ENCODE results near the gene PRKCE. TPM values are rescaled to one million over a fixed set of nuclear protein-coding genes. Genes with fewer than 3 reads are reported as not detected.

PRKCE gene
- total RNA-seq, 1 experiment from 2014 or later = 17.7 TPM

DNA sequence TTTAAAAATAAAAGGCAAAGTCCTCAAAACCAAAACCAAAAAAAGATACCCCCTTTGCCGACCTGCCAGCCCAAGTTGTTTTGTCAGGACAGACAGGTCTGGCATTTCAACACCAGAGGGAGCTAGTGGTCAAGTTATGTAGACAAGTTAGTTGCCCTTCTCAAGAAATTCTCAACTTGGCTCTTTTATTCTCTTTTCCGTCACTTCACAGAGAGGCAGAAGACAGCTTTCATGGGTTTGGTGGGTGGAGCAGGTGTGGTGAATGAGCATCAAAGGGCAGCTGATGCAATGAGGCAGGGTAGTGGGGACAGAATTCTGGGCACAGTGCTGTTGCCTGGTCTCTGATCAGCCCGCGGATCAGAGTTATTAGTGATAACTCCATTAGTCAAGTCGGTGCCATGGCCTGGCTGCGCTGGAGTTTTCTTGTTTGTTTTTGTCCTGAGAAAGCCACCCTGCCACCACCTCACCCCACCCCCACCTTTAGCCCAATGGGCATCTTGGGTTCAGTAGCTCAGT is 342.1 kb downstream of the PRKCE start:
- BruUV-seq (replicated peaks) = no TSS peak
- TF ChIP-seq, protein P1, sequence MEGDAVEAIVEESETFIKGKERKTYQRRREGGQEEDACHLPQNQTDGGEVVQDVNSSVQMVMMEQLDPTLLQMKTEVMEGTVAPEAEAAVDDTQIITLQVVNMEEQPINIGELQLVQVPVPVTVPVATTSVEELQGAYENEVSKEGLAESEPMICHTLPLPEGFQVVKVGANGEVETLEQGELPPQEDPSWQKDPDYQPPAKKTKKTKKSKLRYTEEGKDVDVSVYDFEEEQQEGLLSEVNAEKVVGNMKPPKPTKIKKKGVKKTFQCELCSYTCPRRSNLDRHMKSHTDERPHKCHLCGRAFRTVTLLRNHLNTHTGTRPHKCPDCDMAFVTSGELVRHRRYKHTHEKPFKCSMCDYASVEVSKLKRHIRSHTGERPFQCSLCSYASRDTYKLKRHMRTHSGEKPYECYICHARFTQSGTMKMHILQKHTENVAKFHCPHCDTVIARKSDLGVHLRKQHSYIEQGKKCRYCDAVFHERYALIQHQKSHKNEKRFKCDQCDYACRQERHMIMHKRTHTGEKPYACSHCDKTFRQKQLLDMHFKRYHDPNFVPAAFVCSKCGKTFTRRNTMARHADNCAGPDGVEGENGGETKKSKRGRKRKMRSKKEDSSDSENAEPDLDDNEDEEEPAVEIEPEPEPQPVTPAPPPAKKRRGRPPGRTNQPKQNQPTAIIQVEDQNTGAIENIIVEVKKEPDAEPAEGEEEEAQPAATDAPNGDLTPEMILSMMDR (IDR thresholded peaks at IDR 0.05; ENCODE audit: unreplicated experiment) = peak; percentile 62
- H3K9me3 Mint-ChIP-seq (ENCODE audit: low read depth, unreplicated experiment) = no peaks in the 10 kb centered on the region
- DNase-seq = peak; percentile 70
- CTCF ChIA-PET = interaction anchor here (0.8 to 2.0 kb wide), 6 partner anchors 31 to 466 kb away, joined by 3 to 8 read pairs (median 4); no protein-coding TSS in a partner anchor
- H3K36me3 Mint-ChIP-seq (ENCODE audit: insufficient read depth, unreplicated experiment) = peaks cover 4% of the 10 kb centered on the region
- H3K27ac Mint-ChIP-seq (ENCODE audit: unreplicated experiment) = no peak overlapping the region
- intact Hi-C loops (cut with micrococcal nuclease; ENCODE audit: unreplicated experiment) = loop anchor here (1.0 to 5.0 kb wide), 3 partner anchors 29 to 468 kb away; no protein-coding TSS in a partner anchor
- peaks cover 25% of the 10 kb centered on the region for H3K4me1 Mint-ChIP-seq (ENCODE audit: low read depth, unreplicated experiment)
- peak overlapping the region; percentile 9 for H3K4me3 Mint-ChIP-seq (ENCODE audit: low read depth, unreplicated experiment)
- no peaks in the 10 kb centered on the region for H3K27me3 Mint-ChIP-seq (ENCODE audit: unreplicated experiment)

- TF ChIP-seq, protein P1 (IDR thresholded peaks at IDR 0.05; ENCODE audit: unreplicated experiment) = no peak
- DNase-seq = no peak
- H3K36me3 Mint-ChIP-seq (ENCODE audit: insufficient read depth, unreplicated experiment) = peaks cover 4% of the 10 kb centered on the region
- no TSS peak for BruUV-seq (replicated peaks)
- H3K4me1 Mint-ChIP-seq (ENCODE audit: low read depth, unreplicated experiment) = peaks cover 25% of the 10 kb centered on the region
- H3K27me3 Mint-ChIP-seq (ENCODE audit: unreplicated experiment) = no peaks in the 10 kb centered on the region
- H3K27ac Mint-ChIP-seq (ENCODE audit: unreplicated experiment) = no peak overlapping the region
- CTCF ChIA-PET = interaction anchor here (0.8 to 2.0 kb wide), 6 partner anchors 32 to 466 kb away, joined by 3 to 8 read pairs (median 4); no protein-coding TSS in a partner anchor
- H3K4me3 Mint-ChIP-seq (ENCODE audit: low read depth, unreplicated experiment) = no peak overlapping the region
- H3K9me3 Mint-ChIP-seq (ENCODE audit: low read depth, unreplicated experiment) = no peaks in the 10 kb centered on the region
- intact Hi-C loops (cut with micrococcal nuclease; ENCODE audit: unreplicated experiment) = loop anchor here (5.0 kb wide), 1 partner anchor 373 kb away; no protein-coding TSS in a partner anchor
Measured at GRCh38 chr2:45994060-45994459, 342.6 kb downstream of the PRKCE start.

DNA sequence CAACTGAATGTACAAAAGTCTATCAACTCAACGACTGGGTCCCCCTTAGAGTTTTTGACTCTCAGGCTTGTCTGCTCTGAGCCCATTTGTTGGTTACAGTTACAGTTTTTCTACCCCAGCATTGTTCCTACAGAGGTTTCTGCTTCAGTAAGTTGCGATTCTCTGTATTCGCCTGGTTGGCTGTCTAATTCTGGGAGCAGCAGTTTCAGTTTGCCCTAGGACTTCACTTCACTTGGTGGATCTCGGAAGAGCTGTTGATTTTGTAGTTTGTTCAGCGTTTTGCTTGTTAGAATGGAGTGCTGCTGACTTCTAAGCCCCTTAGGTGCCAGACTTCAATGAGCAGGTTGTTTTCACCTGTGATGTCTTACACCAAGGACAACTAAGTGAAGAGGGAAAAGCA is 349.2 kb downstream of the PRKCE start:
- H3K27ac Mint-ChIP-seq (ENCODE audit: unreplicated experiment) = no peak overlapping the region
- intact Hi-C loops (cut with micrococcal nuclease; ENCODE audit: unreplicated experiment) = no loop called here
- H3K4me3 Mint-ChIP-seq (ENCODE audit: low read depth, unreplicated experiment) = no peak overlapping the region

GRCh38 chr2:46001290-46001689 is 349.8 kb downstream of the PRKCE start:
- BruUV-seq (replicated peaks) = no TSS peak

More for the DNA sequence above, 349.2 kb downstream of the PRKCE start:
- Mint-ChIP-seq H3K36me3 (ENCODE audit: insufficient read depth, unreplicated experiment) (no peaks in the 10 kb centered on the region), H3K9me3 (ENCODE audit: low read depth, unreplicated experiment) (no peaks in the 10 kb centered on the region), H3K27me3 (ENCODE audit: unreplicated experiment) (no peaks in the 10 kb centered on the region), H3K4me1 (ENCODE audit: low read depth, unreplicated experiment) (no peaks in the 10 kb centered on the region)
- CTCF ChIA-PET = interaction anchor here (0.7 kb wide), 1 partner anchor 266 kb away, joined by 5 read pairs; no protein-coding TSS in a partner anchor
- TF ChIP-seq, protein P1 (IDR thresholded peaks at IDR 0.05; ENCODE audit: unreplicated experiment) = no peak
- BruUV-seq (replicated peaks) = no TSS peak
- no peak for DNase-seq

More at GRCh38 chr2:46001290-46001689, 349.8 kb downstream of the PRKCE start:
- no peak overlapping the region for H3K27ac Mint-ChIP-seq (ENCODE audit: unreplicated experiment)
- H3K27me3 Mint-ChIP-seq (ENCODE audit: unreplicated experiment) = no peaks in the 10 kb centered on the region
- CTCF ChIA-PET = no interaction called here
- TF ChIP-seq, protein P1 (IDR thresholded peaks at IDR 0.05; ENCODE audit: unreplicated experiment) = no peak
- no peaks in the 10 kb centered on the region for H3K9me3 Mint-ChIP-seq (ENCODE audit: low read depth, unreplicated experiment)
- H3K4me3 Mint-ChIP-seq (ENCODE audit: low read depth, unreplicated experiment) = no peak overlapping the region
- no peak for DNase-seq
- intact Hi-C loops (cut with micrococcal nuclease; ENCODE audit: unreplicated experiment) = no loop called here
- H3K4me1 Mint-ChIP-seq (ENCODE audit: low read depth, unreplicated experiment) = no peaks in the 10 kb centered on the region
- H3K36me3 Mint-ChIP-seq (ENCODE audit: insufficient read depth, unreplicated experiment) = no peaks in the 10 kb centered on the region

Measured in Calu3 (cell line).